Calu3 (cell line): ENCODE data around the gene PLA2G6. TPM values are rescaled to one million over a fixed set of nuclear protein-coding genes. Genes with fewer than 3 reads are reported as not detected.

ENCODE experiments used
- BruUV-seq: library from RNA; stranded (reverse); fragments of 400-500 nt; replicated peaks from 2 replicates; lab custom pipeline; 2021; lab: Mats Ljungman, UMichigan
- CTCF ChIA-PET: fragments of 300-600 bp; sonication (Branson Sonifier 250); formaldehyde crosslinking; loops from one replicate; lab custom pipeline; 2022; ENCODE audit warnings: antibody characterized with exemption; lab: Charles Lee
- DNase-seq: peaks from one replicate; pipeline ENCODE4 v3.0.0; 2022
- H3K27ac Mint-ChIP-seq: one replicate; pipeline ENCODE4 v1.8.0; 2022; ENCODE audit warnings: mixed read lengths; ENCODE audit not compliant: unreplicated experiment
- H3K27me3 Mint-ChIP-seq: one replicate; pipeline ENCODE4 v1.8.0; 2022; ENCODE audit warnings: mixed read lengths; ENCODE audit not compliant: unreplicated experiment
- H3K36me3 Mint-ChIP-seq: one replicate; pipeline ENCODE4 v1.8.0; 2022; ENCODE audit warnings: mild to moderate bottlenecking, moderate library complexity, mixed read lengths; ENCODE audit not compliant: insufficient read depth, unreplicated experiment
- H3K4me1 Mint-ChIP-seq: one replicate; pipeline ENCODE4 v1.8.0; 2022; ENCODE audit warnings: mild to moderate bottlenecking, low read depth, mixed read lengths; ENCODE audit not compliant: unreplicated experiment
- H3K4me3 Mint-ChIP-seq: one replicate; pipeline ENCODE4 v1.8.0; 2022; ENCODE audit warnings: mild to moderate bottlenecking, low read depth, moderate library complexity, mixed read lengths; ENCODE audit not compliant: unreplicated experiment
- H3K9me3 Mint-ChIP-seq: one replicate; pipeline ENCODE4 v1.8.0; 2022; ENCODE audit warnings: low read depth, mixed read lengths; ENCODE audit not compliant: unreplicated experiment
- CTCF ChIP-seq: fragments of 200-600 bp; IDR thresholded peaks from one replicate; pipeline ENCODE4 v1.8.0; 2022; ENCODE audit warnings: antibody characterized with exemption; ENCODE audit not compliant: unreplicated experiment
- intact Hi-C: fragments of 100-400 bp; cut with micrococcal nuclease; formaldehyde crosslinking; loops from one replicate; pipeline ENCODE4 v1.10.0; 2022; ENCODE audit not compliant: unreplicated experiment
- total RNA-seq: library from RNA; stranded (reverse); gene quantifications from 2 replicates; pipeline ENCODE4 v1.2.3, GENCODE V29; 2022

PLA2G6 gene
- total RNA-seq, 1 experiment from 2014 or later = 43.5 TPM

GRCh38 chr22:38129021-38129420, 52.6 kb downstream of the PLA2G6 start:
- H3K36me3 Mint-ChIP-seq = peaks cover 11% of the 10 kb centered on the region
- H3K27ac Mint-ChIP-seq = no peak overlapping the region
- H3K27me3 Mint-ChIP-seq = no peaks in the 10 kb centered on the region
- DNase-seq = no peak
- no peak overlapping the region for H3K4me3 Mint-ChIP-seq
- BruUV-seq = no TSS peak
- intact Hi-C loops = no loop called here
- no peaks in the 10 kb centered on the region for H3K9me3 Mint-ChIP-seq
- CTCF ChIA-PET = no interaction called here
- no peak for TF ChIP-seq CTCF
- no peaks in the 10 kb centered on the region for H3K4me1 Mint-ChIP-seq

GRCh38 chr22:38127869-38128268, 53.8 kb downstream of the PLA2G6 start:
- no peaks in the 10 kb centered on the region for H3K4me1 Mint-ChIP-seq
- CTCF ChIA-PET = no interaction called here
- intact Hi-C loops = no loop called here
- H3K9me3 Mint-ChIP-seq = no peaks in the 10 kb centered on the region
- no peak for TF ChIP-seq CTCF
- no TSS peak for BruUV-seq
- no peaks in the 10 kb centered on the region for H3K27me3 Mint-ChIP-seq
- DNase-seq = no peak
- H3K36me3 Mint-ChIP-seq = peaks cover 12% of the 10 kb centered on the region
- no peak overlapping the region for H3K27ac Mint-ChIP-seq
- H3K4me3 Mint-ChIP-seq = no peak overlapping the region

- BruUV-seq = no TSS peak
- Mint-ChIP-seq H3K9me3 (no peaks in the 10 kb centered on the region), H3K27ac (no peak overlapping the region), H3K4me1 (no peaks in the 10 kb centered on the region), H3K36me3 (peaks cover 18% of the 10 kb centered on the region), H3K27me3 (no peaks in the 10 kb centered on the region), H3K4me3 (no peak overlapping the region)
- no peak for TF ChIP-seq CTCF
- intact Hi-C loops = no loop called here
- no peak for DNase-seq
- CTCF ChIA-PET = no interaction called here
These were observed 54.5 kb downstream of the PLA2G6 start for GRCh38 chr22:38126928-38127668.

- H3K27me3 Mint-ChIP-seq = no peaks in the 10 kb centered on the region
- no peak overlapping the region for H3K27ac Mint-ChIP-seq
- H3K9me3 Mint-ChIP-seq = no peaks in the 10 kb centered on the region
- intact Hi-C loops = no loop called here
- H3K4me3 Mint-ChIP-seq = no peak overlapping the region
- no peak for DNase-seq
- CTCF ChIA-PET = interaction anchor here (0.8 kb wide), 1 partner anchor 11 kb away, joined by 3 read pairs; no protein-coding TSS in a partner anchor
- no peak for TF ChIP-seq CTCF
- peaks cover 18% of the 10 kb centered on the region for H3K36me3 Mint-ChIP-seq
- BruUV-seq = no TSS peak
- H3K4me1 Mint-ChIP-seq = no peaks in the 10 kb centered on the region
These were observed 55.9 kb downstream of the PLA2G6 start for GRCh38 chr22:38125751-38126201.
